HCT116 (cell line): ENCODE results near the gene SYNJ2.

Source experiments
- ATF3 ChIP-seq: IDR thresholded peaks from 2 replicates; pipeline ENCODE4 v1.6.1; 2012
- CEBPB ChIP-seq: IDR thresholded peaks from 2 replicates; pipeline ENCODE4 v1.6.1; 2012; ENCODE audit warnings: low read depth
- CTCF ChIP-seq, 3 experiments: fragments of 200-600 bp in 1 of 3; sonication (generic) in 1 of 3; IDR thresholded peaks in 2 of 3; conservative IDR thresholded peaks in 1 of 3; 2 replicates each; pipeline ENCODE4 v1.5.1; 2012 to 2017; ENCODE audit warnings: low read depth in 2 of 3, low read length in 2 of 3, antibody characterized with exemption in 1 of 3, borderline replicate concordance in 1 of 3, control low read depth in 1 of 3, mild to moderate bottlenecking in 1 of 3, mixed read lengths in 1 of 3, mixed run types in 1 of 3, moderate library complexity in 1 of 3; ENCODE audit not compliant: insufficient read depth in 1 of 3
- EZH2 ChIP-seq: fragments of 200-600 bp; sonication (generic); IDR thresholded peaks from 2 replicates; pipeline ENCODE4 v1.6.1; 2017; ENCODE audit warnings: antibody characterized with exemption, mixed run types
- EZH2phosphoT487 ChIP-seq: fragments of 200-600 bp; IDR thresholded peaks from 2 replicates; pipeline ENCODE4 v1.6.1; 2018; ENCODE audit warnings: antibody characterized with exemption, borderline replicate concordance
- POLR2A ChIP-seq: IDR thresholded peaks from 2 replicates; pipeline ENCODE4 v1.7.0; 2011; ENCODE audit warnings: borderline replicate concordance; ENCODE audit not compliant: insufficient read depth, insufficient read length; ENCODE audit errors: extremely low read depth
- POLR2AphosphoS5 ChIP-seq: IDR thresholded peaks from 2 replicates; pipeline ENCODE4 v1.6.1; 2011; ENCODE audit warnings: mild to moderate bottlenecking, low read depth, low read length, moderate library complexity
- ZBTB33 ChIP-seq: IDR thresholded peaks from 2 replicates; pipeline ENCODE4 v1.6.1; 2011; ENCODE audit warnings: mild to moderate bottlenecking, low read length, moderate library complexity; ENCODE audit not compliant: insufficient replicate concordance; ENCODE audit errors: extremely low read depth
- ZFX ChIP-seq: fragments of 450-650 bp; IDR thresholded peaks from 2 replicates; pipeline ENCODE4 v1.6.1; 2017

- TF ChIP-seq POLR2A (no peak), POLR2AphosphoS5 (no peak), CTCF (IDR thresholded peaks at IDR 0.05 in 2 of 3, conservative IDR thresholded peaks at IDR 0.05 in 1 of 3; ENCODE audit: borderline replicate concordance in 1 of 3, insufficient read depth in 1 of 3, low read depth in 2 of 3, low read length in 2 of 3) (no peak), ZFX (no peak), CEBPB (no peak), EZH2phosphoT487 (no peak), EZH2 (no peak), ATF3 (no peak), ZBTB33 (no peak)
Measured at GRCh38 chr6:158041788-158042187, 60.1 kb downstream of the SYNJ2 start.
